K562 (cell line): ENCODE results near the gene RFPL1. TPM values are rescaled to one million over a fixed set of nuclear protein-coding genes. Genes with fewer than 3 reads are reported as not detected.

ENCODE experiments used
- ILK ChIP-seq: fragments of 450-650 bp; IDR thresholded peaks from 2 replicates; pipeline ENCODE4 v1.6.1; 2016; ENCODE audit warnings: missing genetic modification characterization, low read depth, mild to moderate bottlenecking, missing compliant biosample characterization, moderate library complexity, borderline replicate concordance
- SRSF1 ChIP-seq: fragments of 200-400 bp; formaldehyde crosslinking; IDR thresholded peaks from 2 replicates; pipeline ENCODE4 v1.6.1; 2017; ENCODE audit warnings: mild to moderate bottlenecking, low read depth, low read length, moderate library complexity
- polyA plus RNA-seq, 8 experiments: library from polyadenylated mRNA; depleted of rRNA in 4 of 8; stranded (reverse) in 5 of 8; unstranded in 3 of 8; fragments of >200 nt; fragmentation: Nextera tagmentation in 2 of 8; fragmentation: Illumina TruSeq in 1 of 8; extraction: Ambion mirVana in 2 of 8; extraction: Trizol in 1 of 8; gene quantifications; 2 replicates each; pipeline versions ENCODE4 v1.2.1 to v1.2.3, GENCODE V29; 2011 to 2014; ENCODE audit warnings: inconsistent platforms in 1 of 8, missing spikeins in 1 of 8
- total RNA-seq, 7 experiments: library from RNA; depleted of rRNA in 6 of 7; stranded (reverse); fragments of >200 nt in 6 of 7; fragmentation: Illumina TruSeq in 2 of 7; extraction: Trizol in 2 of 7; gene quantifications; 2 replicates each; pipeline versions ENCODE4 v1.2.1 to v1.2.3, GENCODE V29; 2011 to 2021; ENCODE audit warnings: low replicate concordance in 1 of 7
- TF ChIP-seq, protein P1 (sequence below): fragments of 450-650 bp; IDR thresholded peaks from 2 replicates; pipeline ENCODE4 v1.6.1; 2016; ENCODE audit warnings: low read depth

Gene RFPL1
- total and polyA plus RNA-seq, 9 of the 15 experiments (the other 6 are each of a cell fraction or from before 2014, with no cell fraction given), result not detected

DNA sequence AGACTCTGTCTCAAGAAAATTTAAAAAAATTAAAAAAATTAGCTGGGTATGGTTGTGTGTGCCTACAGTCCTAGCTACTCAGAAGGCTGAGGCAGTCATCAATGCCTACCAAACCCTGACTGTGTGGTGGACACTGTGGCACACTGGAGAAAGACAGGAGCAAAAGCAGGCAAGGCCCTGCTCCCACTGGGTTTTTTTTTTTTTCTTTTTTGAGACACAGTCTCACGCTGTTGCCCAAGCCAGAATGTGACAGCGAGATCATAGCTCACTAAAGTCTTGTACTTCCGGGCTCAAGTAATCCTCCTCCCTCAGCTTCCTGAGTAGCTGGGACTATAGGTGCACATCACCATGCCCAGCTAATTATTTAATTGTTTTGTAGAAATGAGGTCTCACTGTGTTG, 46.3 kb downstream of the RFPL1 start (continued):
- TF ChIP-seq, protein P1, sequence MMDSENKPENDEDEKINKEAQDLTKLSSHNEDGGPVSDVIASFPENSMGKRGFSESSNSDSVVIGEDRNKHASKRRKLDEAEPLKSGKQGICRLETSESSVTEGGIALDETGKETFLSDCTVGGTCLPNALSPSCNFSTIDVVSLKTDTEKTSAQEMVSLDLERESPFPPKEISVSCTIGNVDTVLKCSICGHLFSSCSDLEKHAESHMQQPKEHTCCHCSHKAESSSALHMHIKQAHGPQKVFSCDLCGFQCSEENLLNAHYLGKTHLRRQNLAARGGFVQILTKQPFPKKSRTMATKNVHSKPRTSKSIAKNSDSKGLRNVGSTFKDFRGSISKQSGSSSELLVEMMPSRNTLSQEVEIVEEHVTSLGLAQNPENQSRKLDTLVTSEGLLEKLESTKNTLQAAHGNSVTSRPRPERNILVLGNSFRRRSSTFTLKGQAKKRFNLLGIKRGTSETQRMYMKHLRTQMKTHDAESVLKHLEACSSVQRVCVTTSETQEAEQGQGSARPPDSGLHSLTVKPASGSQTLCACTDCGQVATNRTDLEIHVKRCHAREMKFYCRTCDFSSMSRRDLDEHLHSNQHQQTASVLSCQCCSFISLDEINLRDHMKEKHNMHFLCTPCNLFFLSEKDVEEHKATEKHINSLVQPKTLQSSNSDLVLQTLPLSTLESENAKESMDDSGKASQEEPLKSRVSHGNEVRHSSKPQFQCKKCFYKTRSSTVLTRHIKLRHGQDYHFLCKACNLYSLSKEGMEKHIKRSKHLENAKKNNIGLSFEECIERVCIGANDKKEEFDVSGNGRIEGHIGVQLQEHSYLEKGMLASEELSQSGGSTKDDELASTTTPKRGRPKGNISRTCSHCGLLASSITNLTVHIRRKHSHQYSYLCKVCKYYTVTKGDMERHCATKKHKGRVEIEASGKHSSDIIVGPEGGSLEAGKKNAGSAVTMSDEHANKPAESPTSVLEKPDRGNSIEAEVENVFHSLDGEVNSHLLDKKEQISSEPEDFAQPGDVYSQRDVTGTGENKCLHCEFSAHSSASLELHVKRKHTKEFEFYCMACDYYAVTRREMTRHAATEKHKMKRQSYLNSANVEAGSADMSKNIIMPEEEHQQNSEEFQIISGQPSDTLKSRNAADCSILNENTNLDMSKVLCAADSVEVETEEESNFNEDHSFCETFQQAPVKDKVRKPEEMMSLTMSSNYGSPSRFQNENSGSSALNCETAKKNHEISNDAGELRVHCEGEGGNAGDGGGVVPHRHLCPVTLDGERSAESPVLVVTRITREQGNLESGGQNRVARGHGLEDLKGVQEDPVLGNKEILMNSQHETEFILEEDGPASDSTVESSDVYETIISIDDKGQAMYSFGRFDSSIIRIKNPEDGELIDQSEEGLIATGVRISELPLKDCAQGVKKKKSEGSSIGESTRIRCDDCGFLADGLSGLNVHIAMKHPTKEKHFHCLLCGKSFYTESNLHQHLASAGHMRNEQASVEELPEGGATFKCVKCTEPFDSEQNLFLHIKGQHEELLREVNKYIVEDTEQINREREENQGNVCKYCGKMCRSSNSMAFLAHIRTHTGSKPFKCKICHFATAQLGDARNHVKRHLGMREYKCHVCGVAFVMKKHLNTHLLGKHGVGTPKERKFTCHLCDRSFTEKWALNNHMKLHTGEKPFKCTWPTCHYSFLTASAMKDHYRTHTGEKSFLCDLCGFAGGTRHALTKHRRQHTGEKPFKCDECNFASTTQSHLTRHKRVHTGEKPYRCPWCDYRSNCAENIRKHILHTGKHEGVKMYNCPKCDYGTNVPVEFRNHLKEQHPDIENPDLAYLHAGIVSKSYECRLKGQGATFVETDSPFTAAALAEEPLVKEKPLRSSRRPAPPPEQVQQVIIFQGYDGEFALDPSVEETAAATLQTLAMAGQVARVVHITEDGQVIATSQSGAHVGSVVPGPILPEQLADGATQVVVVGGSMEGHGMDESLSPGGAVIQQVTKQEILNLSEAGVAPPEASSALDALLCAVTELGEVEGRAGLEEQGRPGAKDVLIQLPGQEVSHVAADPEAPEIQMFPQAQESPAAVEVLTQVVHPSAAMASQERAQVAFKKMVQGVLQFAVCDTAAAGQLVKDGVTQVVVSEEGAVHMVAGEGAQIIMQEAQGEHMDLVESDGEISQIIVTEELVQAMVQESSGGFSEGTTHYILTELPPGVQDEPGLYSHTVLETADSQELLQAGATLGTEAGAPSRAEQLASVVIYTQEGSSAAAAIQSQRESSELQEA, result no peak
- TF ChIP-seq SRSF1 (no peak), ILK (tag) (no peak)
- TF ChIP-seq, all 486 proteins: peak for 0
